CD4-positive, alpha-beta T cell treated with Interleukin-15 for 4 hours (primary cell): Measurements from ENCODE around the gene MAMSTR.
"Not testable (repeated sequence)": the region's sequence is repeated elsewhere in the genome, so short reads cannot be mapped to it uniquely, and the experiment has no call there.

Experiments
- DNase-seq: peaks from one replicate; pipeline ENCODE4 v3.0.0-alpha.2; 2020; ENCODE audit warnings: low spot score

MAMSTR gene, protein sequence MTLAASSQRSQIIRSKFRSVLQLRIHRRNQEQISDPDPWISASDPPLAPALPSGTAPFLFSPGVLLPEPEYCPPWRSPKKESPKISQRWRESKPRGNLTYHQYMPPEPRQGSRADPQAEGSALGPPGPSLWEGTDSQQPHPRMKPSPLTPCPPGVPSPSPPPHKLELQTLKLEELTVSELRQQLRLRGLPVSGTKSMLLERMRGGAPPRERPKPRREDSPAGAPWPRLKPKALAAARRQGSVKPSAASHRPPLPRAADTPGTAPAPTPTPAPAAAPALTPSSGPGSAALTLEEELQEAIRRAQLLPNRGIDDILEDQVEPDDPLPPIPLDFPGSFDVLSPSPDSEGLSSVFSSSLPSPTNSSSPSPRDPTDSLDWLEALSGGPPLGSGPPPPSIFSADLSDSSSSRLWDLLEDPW

DNA sequence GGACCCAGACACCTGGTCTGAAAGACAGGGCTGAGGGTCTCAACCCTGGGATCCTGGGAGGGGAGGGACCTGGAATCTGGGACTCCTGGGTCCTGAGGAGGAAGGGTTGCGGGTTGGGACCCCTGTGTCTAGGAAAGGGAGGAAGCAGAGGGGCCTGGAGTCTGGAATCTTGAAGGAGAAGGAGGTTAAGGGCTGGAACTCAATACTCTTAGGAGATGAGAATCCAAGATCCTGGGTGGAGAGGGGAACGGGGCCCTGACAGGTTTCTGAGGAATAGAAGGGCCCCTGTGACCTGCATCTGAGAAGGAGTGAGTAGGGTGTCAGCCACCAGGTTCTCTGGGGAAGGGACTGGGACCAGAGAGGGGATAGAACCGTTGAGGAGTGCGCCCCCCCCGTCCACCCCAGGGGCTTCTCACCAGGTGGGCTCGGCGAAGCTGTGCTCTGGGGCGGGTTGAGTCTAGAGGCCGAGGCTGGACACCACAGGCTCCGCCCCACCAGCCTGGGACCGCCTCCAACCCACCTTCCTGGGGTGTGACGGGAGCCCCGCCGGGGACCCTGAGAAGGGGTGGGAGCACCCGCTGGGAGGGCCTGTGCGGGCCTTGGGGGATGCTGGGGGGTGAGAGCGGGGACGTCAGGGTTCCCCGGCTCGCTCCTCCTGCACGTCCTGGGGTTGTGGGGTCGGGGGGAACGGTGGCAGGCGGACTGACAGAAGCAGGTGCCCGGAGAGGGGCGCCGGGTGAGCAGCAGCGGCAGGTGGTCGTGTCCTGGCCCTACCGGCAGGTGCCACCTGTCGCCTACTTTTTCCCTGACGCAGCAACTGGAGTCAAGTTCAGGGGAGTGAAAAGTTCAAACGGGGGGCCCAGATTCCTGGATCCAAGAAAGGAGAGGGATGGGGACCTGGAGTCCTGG is at the start of gene MAMSTR:
Gene MAMSTR, minus strand, starts transcription at position 463 of the 909 bp plus-strand sequence. CDS start 694 bp downstream, outside the sequence.
- DNase-seq, result no peak

DNA sequence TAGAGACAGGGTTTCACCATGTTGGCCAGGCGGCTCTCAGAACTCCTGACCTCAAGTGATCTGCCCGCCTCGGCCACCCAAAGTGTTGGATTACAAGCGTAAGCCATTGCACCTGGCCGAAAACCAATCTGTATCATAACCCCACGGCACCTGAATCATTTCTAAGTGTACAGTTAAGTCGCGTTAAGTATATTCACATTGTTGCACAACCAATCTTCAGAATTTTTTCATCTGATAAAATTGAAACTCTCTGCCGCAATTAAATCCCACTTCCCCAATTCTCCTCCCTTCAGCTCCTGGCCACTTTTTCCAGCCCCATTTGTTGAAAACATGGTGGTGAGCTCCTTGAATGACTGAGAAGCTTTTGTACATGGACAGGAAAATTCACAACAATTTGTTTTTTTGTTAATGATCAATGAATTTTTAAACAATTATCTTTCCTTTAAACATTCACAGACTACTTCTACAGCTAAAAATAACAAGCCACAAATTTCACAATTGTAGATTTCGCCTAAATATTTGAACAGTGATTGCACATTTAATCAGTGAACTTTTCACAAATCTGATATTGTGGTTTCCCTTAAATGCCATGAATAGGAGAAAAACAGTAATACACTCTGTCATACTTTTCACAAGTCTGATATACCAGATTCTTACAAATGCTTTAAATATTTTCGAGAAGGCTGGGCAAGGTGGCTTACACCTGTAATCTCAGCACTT is 49.6 kb upstream of the MAMSTR start:
- DNase-seq, result no peak

DNA sequence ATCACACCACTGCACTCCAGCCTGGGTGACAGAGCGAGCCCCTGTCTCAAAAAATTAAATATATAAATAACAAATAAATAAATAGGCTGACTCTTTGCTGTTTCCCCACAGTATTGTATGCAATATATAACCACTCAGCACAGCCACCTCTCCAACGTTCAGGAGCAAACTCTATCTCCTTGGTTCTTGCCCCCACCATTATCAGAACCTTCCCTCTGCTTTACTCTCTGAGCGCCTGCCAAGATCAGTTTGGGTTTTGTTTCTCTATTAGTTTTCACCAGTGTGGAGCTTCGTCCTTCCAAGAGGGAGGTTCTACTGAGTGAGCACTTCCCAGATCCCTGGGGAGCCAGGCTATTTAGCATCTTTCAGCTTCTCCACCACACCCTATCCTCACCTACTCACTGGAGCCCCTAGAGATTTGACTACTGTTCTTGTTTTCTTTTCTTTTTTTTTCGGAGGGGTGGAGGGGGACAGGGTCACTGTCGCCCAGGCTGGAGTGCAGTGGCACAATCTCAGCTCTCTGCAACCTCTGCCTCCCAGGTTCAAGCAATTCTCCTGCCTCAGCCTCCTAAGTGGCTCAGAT is 48.7 kb upstream of the MAMSTR start:
- not testable (repeated sequence) for DNase-seq

DNA sequence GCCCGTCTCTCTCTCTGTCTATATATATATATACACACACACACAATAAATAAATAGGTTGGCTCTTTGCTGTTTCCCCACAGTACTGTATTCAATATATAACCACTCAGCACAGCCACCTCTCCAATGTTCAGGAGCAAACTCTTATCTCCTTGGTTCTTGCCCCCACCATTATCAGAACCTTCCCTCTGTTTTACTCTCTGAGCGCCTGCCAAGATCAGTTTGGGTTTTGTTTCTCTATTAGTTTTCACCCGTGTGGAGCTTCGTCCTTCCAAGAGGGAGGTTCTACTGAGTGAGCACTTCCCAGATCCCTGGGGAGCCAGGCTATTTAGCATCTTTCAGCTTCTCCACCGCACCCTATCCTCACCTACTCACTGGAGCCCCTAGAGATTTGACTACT is 46.3 kb upstream of the MAMSTR start:
- DNase-seq, result not testable (repeated sequence)

DNA sequence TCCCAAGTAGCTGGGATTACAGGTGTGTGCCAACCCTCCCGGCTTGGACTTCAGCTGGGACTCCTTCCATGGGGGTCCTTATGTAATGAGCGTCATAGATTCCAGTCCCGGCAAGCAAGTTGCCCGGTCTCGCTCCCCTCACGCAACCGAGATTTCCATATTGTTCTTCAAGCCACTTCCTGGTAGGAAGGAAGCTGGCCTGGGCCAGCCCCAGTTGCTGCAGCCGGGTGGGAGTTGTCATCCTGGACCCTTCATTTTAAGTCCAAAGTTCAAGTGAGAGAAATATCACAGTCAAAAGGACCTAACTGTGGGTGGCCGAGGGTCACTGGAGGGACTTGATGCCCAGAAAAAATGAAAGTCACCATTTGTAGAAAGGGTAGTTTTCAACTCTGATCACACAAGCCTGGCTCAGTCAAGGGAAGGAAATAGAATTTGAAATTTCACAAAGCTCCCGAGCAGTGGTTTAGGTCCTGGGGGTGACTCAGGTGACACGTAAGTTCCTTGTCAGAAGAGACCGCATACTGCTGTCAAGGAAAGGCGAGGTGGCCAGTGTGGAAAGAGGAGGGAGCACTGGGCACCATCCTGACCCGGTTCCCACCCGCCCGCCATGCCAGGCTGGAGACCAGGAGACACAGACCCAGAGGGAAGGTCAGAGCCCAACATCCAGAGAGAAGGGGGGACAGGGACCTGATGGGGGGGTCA is 41.1 kb upstream of the MAMSTR start:
- DNase-seq, result no peak

DNA sequence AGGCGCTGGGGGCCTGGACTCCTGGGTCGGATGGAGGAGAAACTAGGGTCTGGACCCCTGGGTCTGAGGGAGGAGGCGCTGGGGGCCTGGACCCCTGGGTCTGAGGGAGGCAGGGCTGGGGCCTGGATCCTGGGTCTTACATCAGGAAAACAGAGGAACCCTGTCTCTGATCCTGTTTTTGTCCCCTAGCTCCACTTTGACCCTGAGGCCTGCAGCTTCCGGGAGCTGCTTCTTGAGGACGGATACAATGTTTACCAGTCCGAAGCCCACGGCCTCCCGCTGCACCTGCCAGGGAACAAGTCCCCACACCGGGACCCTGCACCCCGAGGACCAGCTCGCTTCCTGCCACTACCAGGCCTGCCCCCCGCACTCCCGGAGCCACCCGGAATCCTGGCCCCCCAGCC is 38.2 kb upstream of the MAMSTR start:
- no peak for DNase-seq

DNA sequence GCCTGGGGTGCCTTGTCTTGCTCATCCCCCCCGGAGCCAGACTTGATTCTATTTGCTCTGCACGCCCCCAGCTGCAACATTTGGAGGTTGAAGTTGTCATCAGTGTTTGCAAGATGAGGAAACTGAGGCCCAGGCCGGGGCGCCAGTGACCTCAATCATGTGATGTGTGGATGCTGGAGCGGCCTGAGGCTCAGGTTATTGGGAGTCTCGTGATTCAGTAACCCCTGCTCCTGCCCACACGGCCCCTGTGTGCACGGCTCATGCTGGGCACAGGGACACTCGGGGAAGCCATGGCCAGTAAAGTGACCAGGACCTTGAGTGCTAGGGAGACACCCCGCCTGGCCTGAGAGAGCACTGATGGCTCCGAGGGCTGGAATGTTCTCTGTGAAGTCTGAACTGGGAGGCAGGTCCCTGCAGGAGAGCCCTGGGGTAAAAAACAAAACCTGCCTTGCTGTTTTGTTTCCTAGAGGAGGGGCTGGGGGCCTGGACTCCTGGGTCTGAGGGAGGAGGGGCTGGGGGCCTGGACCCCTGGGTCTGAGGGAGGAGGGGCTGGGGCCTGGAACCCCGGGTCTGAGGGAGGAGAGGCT is 37.7 kb upstream of the MAMSTR start:
- DNase-seq, result no peak

DNA sequence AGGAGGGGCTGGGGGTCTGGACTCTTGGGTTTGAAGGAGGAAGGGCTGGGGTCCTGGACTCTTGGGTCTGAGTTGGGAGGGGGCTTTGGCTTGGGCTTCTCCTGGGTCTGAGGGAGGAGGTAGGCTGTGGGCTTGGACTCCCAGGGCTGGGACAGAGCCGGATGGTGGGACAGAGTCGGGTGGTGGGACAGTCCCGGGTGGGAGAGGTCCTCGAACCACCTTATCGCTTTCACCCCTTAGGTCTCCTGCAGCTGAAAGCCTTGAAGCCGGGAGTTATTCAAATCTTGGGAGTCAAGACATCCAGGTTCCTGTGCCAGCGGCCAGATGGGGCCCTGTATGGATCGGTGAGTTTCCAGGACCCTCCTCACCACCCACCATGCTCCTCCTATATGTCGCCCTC is 37.2 kb upstream of the MAMSTR start:
- DNase-seq, result no peak

DNA sequence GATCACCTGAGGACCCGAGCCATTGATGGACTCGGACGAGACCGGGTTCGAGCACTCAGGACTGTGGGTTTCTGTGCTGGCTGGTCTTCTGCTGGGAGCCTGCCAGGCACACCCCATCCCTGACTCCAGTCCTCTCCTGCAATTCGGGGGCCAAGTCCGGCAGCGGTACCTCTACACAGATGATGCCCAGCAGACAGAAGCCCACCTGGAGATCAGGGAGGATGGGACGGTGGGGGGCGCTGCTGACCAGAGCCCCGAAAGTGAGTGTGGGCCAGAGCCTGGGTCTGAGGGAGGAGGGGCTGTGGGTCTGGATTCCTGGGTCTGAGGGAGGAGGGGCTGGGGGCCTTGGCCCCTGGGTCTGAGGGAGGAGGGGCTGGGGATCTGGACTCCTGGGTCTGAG is 36.7 kb upstream of the MAMSTR start:
- no peak for DNase-seq

DNA sequence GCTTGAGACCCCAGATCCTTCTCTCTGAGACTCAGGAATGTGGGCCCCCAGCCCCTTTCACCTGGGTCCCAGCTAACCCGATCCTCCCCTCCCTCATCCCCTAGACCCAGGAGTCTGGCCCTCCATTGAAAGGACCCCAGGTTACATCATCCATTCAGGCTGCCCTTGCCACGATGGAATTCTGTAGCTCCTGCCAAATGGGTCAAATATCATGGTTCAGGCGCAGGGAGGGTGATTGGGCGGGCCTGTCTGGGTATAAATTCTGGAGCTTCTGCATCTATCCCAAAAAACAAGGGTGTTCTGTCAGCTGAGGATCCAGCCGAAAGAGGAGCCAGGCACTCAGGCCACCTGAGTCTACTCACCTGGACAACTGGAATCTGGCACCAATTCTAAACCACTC is 36.3 kb upstream of the MAMSTR start:
- no peak for DNase-seq

DNA sequence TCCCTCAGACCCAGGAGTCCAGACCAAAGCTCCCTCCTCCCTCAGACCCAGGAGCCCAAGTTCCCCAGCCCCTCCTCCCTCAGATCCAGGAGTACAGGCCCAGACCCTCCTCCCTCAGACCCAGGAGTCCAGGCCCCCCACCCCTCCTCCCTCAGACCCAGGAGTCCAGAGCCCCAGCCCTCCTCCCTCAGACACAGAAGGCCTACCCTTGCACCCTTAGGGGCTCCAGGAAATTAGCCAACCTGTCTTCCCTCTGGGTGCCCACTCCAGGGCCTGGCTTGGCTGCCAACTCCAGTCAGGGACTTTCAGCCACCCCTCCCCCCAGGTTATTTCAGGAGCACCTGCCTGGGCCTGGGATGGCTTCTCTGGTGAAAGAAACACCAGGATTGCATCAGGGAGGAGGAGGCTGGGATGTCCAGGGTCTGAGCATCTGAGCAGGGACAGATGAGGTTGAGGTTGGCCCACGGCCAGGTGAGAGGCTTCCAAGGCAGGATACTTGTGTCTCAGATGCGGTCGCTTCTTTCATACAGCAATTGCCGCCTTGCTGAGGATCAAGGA is 35.6 kb upstream of the MAMSTR start, which contains the start of gene FGF21:
Gene FGF21, plus strand, starts transcription at position 441 of the 558 bp plus-strand sequence. CDS start 713 bp downstream, outside the sequence.
- no peak for DNase-seq

DNA sequence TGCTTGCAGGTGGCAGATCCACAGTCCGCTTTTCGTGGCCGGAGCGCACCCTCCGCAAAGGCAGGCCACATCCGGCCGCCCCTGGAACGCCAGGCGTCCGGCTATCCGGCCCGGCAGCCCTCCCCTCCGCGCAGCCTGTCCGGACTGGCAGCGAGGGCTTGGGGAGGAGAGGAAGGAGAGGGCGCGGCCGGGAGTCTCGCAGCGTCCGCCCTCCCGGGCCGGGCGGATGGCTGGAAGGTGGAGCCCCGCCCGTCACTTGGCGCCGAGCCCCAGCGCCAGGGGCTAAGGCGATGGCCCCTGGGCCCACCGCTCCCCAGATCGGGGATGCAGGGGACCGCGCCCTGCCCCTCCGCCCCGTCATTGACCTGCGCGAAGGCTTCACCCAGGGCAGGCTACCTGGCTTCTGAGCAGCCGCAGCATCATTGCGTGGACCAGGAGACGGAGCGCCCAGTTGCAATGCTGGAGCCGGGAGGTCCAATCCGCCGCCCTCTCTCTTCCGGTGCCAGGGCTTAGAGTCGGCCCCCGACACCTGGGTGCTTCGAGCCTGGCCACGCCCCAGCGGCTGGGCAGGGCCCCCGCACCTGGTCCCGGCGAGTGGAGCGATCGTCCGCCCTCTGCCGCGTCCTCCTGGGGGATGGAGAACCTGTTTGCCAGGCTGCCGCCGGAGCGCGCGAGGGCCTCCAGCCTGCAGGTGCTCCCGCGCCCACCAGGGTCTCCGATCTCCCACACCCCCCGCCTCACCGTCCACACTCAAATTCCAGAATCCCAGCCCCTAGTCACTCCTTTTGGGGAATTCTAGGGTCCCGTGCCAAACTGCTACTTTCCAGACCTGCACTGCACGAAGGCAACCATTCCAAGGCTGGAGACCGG is 33.2 kb upstream of the MAMSTR start, which contains the start of gene FUT1:
Gene FUT1, minus strand, starts transcription at position 146 of the 870 bp plus-strand sequence. CDS start 1,360 bp downstream, outside the sequence.
- DNase-seq, result no peak

DNA sequence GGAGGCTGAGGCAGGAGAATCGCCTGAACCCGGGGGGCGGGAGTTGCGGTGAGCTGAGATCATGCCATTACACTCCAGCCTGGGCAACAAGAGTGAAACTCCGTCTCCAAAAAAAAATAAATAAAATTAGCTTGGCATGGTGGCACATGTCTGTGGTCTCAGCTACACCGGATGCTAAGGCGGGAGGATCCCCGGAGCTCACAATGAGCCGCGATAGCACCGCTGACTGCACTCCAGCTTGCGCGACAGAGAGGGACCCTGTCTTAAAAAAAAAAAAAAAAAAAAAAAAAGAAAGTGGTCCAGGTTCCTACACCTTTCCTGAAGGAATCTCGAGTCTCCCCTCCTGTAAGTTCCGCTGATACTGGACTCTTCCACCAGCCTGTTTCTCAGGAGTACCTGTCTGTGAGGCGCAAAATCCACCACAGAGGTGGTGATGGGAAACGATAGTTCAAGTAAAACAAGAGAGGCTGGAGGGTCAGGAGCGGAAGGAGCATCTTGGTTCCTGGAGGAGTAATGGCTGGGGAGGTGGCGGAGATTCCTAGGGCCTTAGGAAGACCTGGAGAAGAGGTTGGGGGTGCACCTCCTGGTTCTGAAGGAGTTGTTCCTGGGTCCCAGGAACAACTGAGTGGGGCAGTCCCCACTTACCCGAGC is 32.4 kb upstream of the MAMSTR start:
- no peak for DNase-seq

DNA sequence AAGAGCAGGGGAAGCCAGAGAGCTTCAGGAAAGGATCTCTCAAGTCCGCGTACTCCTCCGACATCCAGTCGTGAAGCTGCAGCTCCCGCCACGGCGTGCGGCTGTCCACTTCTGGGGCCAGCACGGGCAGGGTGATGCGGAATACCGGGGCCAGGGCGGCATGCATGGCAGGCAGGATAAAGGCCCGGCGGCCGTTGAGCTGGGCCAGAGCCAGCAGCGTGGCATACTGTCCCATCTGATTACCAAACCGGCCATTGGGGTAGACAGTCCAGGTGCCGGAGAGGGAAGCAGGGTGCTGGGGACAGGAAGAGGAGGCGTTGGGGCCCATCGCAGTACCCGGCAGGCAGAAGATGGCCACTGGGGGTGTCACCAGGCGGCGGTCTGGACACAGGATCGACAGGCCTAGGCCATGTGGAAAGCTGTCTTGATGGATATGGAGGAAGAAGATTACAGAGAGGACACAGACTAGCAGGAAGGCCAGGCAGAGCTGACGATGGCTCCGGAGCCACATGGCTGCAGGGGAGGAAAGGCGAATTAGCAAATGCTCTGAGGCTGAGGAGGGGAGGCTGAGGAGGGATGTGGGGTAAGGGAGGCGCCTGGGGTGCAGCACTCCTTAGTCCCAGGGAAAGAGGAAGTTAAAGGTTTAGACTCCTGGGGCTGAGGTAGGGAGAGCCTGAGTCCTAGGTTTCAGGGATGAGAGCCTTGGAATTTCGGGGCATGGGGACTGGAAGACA is 31.4 kb upstream of the MAMSTR start:
- no peak for DNase-seq

DNA sequence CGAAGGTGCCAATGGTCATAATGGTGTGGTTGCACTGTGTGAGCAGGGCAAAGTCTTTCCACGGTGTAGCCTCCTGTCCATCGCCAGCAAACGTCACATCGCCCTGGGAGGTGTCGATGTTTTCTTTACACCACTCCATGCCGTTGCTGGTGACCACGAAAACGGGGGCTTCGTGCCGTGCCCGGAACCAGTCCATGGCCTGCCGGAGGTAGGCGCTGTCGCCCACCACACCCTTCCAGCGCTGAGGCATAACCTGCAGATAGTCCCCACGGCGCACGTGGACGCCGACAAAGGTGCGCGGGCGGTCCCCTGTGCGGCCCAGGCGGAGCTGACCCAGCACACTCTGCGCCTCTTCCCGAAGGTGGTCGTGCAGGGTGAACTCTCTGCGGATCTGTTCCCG is 30.8 kb upstream of the MAMSTR start:
- no peak for DNase-seq

DNA sequence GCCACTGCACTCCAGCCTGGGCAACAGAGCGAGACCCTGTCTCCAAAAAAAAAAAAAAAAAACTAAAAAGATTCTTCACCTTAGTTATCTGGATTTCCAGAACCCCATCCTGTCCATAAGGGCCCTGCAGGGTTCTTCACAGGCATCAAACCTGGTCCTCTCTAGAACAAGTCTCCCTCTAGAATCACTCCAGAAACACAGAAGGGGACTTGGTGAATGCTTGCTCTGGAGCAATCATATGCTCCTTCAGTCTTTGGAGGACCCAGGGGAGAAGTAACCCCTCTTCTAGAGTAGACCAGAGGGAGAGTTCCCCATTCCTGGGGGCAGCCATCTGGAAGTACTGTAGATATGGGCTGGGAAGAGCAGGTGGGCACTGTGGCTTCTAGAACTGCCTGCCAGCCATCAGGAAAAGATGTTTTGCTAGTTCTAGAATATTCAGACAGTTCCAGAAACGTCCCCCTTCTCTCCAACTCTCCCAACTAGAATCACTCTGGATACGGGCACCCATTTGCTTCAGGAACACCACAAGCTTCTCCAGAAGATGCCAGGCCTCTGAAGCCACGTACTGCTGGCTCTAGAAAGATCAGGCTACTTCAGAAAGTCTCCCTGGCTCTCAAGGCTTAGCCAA is 30.2 kb upstream of the MAMSTR start:
- no peak for DNase-seq

DNA sequence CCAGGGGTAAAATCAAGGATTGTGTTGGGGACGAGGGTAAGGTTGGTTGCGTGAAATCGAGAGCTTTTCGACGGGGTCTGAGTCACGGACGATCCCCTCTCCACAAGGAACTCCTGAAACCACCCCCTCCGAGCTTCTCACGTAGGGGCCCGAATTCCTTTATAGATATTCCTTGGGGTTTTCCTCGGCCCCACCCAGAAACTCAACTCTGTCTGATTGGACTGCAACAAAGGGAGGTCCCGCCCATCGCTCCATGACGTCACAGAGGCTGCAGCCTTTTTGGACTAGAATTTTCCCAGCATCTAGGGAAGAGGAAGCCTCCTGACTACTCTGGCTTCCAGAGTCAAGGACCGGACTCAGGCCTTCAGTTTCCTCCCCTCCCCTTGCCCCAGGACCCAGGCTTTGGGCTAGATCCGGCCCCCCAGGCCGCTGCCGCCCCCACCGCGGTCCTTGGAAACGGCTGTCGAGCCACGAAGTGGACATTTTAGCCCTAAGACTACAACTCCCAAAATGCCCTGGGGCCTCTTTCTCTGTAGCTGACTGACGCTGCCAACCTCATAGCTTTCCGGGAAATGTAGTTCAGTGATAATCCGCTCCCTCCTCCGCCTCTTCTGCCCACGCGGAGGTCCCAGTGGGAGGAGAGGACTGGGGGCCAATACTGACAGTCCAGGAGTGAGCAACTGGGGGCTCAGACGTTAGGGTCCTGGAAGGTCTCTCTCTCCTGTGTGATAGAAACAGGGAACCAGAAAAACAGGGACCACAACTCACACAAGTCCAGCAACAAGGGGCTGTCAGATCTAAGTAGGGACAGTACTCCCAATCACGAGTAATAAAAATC is 27.4 kb upstream of the MAMSTR start, which contains the start of gene IZUMO1:
Gene IZUMO1, minus strand, starts transcription at position 172 of the 838 bp plus-strand sequence. CDS start 1,050 bp downstream, outside the sequence.
- DNase-seq, result peak; percentile 56
